Dermis microvascular lymphatic vessel endothelial cell (primary cell): Measurements from ENCODE around the gene SGK2. TPM values are rescaled to one million over a fixed set of nuclear protein-coding genes. Genes with fewer than 3 reads are reported as not detected.

Experiments used
- DNase-seq, 2 donors: peaks; one replicate each; pipeline versions ENCODE4 v3.0.0 to v3.0.0-alpha.2; 2010; ENCODE audit warnings: low read depth in 2 of 2
- total RNA-seq: library from RNA; depleted of rRNA; stranded (reverse); fragments of >200 nt; gene quantifications from 2 replicates; pipeline ENCODE4 v1.2.1, GENCODE V29; 2014

Gene SGK2
- total RNA-seq, 1 donor from 2014 or later: under 0.01 TPM

- DNase-seq: no peak
These were observed 22.6 kb upstream of the SGK2 start for GRCh38 chr20:43536041-43536816.

- DNase-seq: no peak
These were observed 21.9 kb upstream of the SGK2 start for GRCh38 chr20:43536817-43537440.

GRCh38 chr20:43537921-43538877 lies 20.6 kb upstream of the SGK2 start:
- peak; percentile 30 to 61 for DNase-seq

- DNase-seq: no peak
These were observed 19.7 kb upstream of the SGK2 start for GRCh38 chr20:43538878-43539700.

- no peak for DNase-seq
These were observed 18.7 kb upstream of the SGK2 start for GRCh38 chr20:43539975-43540672.

GRCh38 chr20:43540673-43541060 lies 18.2 kb upstream of the SGK2 start:
- DNase-seq: no peak

GRCh38 chr20:43541214-43541613 lies 17.6 kb upstream of the SGK2 start:
- DNase-seq: no peak

GRCh38 chr20:43542161-43542560 lies 16.7 kb upstream of the SGK2 start:
- DNase-seq: no peak

GRCh38 chr20:43542674-43543073 lies 16.2 kb upstream of the SGK2 start:
- DNase-seq: no peak

- DNase-seq: no peak
These were observed 15.7 kb upstream of the SGK2 start for GRCh38 chr20:43543138-43543537.

- DNase-seq: no peak
These were observed 14.3 kb upstream of the SGK2 start for GRCh38 chr20:43544501-43544900.

- no peak for DNase-seq
These were observed 12.8 kb upstream of the SGK2 start for GRCh38 chr20:43545837-43546578.

- no peak for DNase-seq
These were observed 10.4 kb upstream of the SGK2 start for GRCh38 chr20:43548273-43548880.

- DNase-seq: no peak
These were observed 9.3 kb upstream of the SGK2 start for GRCh38 chr20:43549416-43550065.

- DNase-seq: no peak
These were observed 8.4 kb upstream of the SGK2 start for GRCh38 chr20:43550456-43550855.

- DNase-seq: no peak
These were observed 4.5 kb upstream of the SGK2 start for GRCh38 chr20:43554369-43554768.

GRCh38 chr20:43559147-43559987 lies 540 bp downstream of the SGK2 start:
- DNase-seq: no peak

GRCh38 chr20:43560974-43561373 lies 2.1 kb downstream of the SGK2 start:
- no peak for DNase-seq
